ENCODE measurements around the gene PKN1. TPM values are rescaled to one million over a fixed set of nuclear protein-coding genes. Genes with fewer than 3 reads are reported as not detected.

PKN1 gene
- total RNA-seq = 151 and 162 TPM in 2 replicates
- long read RNA-seq, partial matches to known transcripts = 3 of 4 reads
- long read RNA-seq, other reads (novel, unspliced or antisense) = 0 of 4 reads

DNA sequence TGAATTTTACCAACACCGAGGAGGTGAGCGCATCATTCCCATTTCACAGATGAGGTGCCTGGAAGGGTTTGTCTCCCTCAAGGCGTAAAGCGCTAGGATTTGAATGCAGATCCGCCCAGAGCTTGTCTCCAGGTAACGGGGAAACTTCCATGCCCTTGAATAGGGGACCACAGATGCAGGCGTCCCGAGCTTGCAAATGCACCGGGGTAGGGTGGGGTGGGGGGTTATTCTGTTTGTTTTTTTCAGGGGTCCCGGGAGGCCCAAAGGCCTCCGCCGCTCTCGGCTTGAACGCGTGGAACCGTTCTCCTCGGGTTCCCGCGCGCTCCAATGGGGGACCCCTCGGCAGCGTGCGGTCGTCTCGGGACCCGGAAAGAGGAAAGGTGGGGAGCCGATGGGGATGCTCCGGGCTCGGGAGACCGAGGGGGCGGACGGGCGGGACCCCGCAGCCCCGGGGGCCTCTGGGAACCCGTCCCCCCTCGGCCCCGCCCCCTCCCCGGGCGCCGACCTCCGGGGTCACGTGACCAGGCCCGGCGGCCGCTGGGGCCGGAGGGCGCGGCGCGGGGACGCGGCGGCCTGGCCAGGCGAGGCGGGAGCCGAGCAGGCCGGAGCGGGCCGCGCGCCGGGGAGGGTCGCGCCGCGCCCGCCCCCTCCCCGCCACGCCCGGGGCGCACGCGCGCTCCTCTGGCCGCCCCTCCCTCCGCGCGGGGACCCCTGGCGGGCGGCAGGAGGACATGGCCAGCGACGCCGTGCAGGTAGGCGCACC lies at the start of gene PKN1:
PKN1 (plus strand) TSS at position 516 of the 763 bp plus-strand sequence; CDS start at position 732, 216 bp downstream.
- H3K36me3 Mint-ChIP-seq (ENCODE audit: unreplicated experiment) = no peaks in the 10 kb centered on the region
- H3K27ac Mint-ChIP-seq (ENCODE audit: unreplicated experiment) = peak within 1 kb of the TSS; percentile 83
- TF ChIP-seq, protein P1, sequence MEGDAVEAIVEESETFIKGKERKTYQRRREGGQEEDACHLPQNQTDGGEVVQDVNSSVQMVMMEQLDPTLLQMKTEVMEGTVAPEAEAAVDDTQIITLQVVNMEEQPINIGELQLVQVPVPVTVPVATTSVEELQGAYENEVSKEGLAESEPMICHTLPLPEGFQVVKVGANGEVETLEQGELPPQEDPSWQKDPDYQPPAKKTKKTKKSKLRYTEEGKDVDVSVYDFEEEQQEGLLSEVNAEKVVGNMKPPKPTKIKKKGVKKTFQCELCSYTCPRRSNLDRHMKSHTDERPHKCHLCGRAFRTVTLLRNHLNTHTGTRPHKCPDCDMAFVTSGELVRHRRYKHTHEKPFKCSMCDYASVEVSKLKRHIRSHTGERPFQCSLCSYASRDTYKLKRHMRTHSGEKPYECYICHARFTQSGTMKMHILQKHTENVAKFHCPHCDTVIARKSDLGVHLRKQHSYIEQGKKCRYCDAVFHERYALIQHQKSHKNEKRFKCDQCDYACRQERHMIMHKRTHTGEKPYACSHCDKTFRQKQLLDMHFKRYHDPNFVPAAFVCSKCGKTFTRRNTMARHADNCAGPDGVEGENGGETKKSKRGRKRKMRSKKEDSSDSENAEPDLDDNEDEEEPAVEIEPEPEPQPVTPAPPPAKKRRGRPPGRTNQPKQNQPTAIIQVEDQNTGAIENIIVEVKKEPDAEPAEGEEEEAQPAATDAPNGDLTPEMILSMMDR (IDR thresholded peaks at IDR 0.05) = no peak
- peak; percentile 85 for DNase-seq (ENCODE audit: extremely low spot score, unreplicated experiment)
- H3K4me3 Mint-ChIP-seq (ENCODE audit: unreplicated experiment) = peak within 1 kb of the TSS; percentile 79
- H3K27me3 Mint-ChIP-seq (ENCODE audit: unreplicated experiment) = peaks cover 7% of the 10 kb centered on the region
- peaks cover 36% of the 10 kb centered on the region for H3K4me1 Mint-ChIP-seq (ENCODE audit: unreplicated experiment)
- H3K9me3 Mint-ChIP-seq (ENCODE audit: unreplicated experiment) = no peaks in the 10 kb centered on the region

DNA sequence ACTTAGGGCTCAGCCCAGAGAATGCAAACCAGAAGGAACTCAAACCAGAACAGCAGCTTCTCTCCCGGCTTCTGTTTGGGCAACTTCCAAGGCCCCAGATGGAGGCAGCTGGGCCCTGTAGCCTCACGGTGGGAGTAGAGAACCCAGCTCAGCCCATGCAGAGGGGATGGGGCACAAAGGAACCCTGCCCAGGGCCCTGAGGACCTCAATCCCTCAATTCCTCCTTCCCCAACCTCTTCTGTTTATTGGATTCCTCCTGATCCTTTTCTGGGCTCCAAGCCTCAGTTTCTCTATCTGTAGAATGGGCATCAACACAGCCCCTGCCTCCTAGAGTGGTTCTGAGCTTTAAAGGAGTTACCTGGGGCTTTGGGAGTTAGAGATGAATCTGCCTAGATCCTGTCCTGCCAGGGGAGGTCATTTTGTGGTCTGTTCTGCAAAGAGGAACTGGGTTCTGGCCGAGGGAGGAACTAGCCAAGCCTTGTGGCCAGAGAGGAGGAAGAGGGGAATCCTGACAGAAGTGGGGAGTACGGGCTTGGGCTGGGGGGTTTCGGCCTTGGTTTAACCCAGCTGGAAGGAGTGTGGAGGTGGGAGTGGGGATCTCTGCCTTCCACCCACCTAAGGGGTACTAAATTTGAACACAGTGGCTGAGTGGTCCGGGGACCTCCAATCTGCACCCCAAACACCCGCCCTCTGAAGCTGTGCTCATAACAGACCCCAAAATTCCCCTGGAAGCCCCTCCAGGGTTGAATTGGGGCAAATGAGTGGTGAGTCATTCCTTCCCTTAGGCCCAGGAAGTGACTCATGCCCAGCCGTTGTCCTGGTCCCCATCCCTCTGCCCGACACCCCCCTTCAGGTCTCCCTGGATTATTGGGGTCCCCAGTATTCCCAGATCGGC lies 49.2 kb upstream of the PKN1 start:
- TF ChIP-seq, protein P1 (IDR thresholded peaks at IDR 0.05) = no peak
- Mint-ChIP-seq H3K27ac (ENCODE audit: unreplicated experiment) (peak overlapping the region; percentile 91), H3K4me3 (ENCODE audit: unreplicated experiment) (no peak overlapping the region), H3K36me3 (ENCODE audit: unreplicated experiment) (no peaks in the 10 kb centered on the region), H3K9me3 (ENCODE audit: unreplicated experiment) (no peaks in the 10 kb centered on the region), H3K4me1 (ENCODE audit: unreplicated experiment) (peaks cover 31% of the 10 kb centered on the region), H3K27me3 (ENCODE audit: unreplicated experiment) (no peaks in the 10 kb centered on the region)
- no peak for DNase-seq (ENCODE audit: extremely low spot score, unreplicated experiment)

DNA sequence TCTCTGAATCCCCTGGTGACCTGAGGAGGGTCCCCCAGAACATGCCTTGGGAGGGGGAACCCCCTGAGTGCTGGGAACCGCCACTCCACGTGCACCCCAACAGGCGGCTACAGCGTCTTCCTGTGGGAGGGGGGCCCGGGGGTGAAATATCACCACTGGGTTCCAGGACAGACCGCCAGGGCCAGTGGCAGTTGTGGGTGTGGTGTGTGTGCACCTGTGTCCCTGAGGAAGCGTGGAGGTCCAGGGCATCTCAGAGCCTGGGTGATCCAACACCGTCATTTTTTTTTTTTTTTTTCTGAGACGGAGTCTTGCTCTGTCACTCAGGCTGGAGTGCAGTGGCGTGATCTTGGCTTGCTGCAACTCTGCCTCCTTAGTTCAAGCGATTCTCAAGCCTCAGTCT lies 47.6 kb upstream of the PKN1 start:
- H3K4me1 Mint-ChIP-seq (ENCODE audit: unreplicated experiment) = peaks cover 30% of the 10 kb centered on the region
- no peak overlapping the region for H3K4me3 Mint-ChIP-seq (ENCODE audit: unreplicated experiment)
- H3K27ac Mint-ChIP-seq (ENCODE audit: unreplicated experiment) = no peak overlapping the region
- H3K9me3 Mint-ChIP-seq (ENCODE audit: unreplicated experiment) = no peaks in the 10 kb centered on the region
- TF ChIP-seq, protein P1 (IDR thresholded peaks at IDR 0.05) = no peak
- no peak for DNase-seq (ENCODE audit: extremely low spot score, unreplicated experiment)
- no peaks in the 10 kb centered on the region for H3K36me3 Mint-ChIP-seq (ENCODE audit: unreplicated experiment)
- H3K27me3 Mint-ChIP-seq (ENCODE audit: unreplicated experiment) = no peaks in the 10 kb centered on the region

DNA sequence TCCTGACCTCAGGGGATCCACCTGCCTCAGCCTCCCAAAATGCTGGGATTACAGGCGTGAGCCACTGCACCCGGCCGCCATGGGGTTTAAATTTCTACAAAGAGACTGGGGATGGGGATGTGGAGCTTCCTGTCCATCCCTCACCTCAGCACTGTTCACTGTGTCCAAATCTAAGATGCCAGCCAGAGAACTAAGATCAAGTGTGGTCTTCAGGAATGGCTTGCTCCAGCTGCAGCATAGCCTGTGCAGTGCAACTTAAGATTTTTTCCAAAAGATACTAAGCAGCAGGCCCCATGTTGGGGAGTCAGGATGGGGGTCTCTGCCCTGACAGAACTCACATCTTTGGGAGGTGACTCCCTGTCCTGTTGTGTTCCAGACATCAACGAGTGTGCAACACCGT lies 42.6 kb upstream of the PKN1 start:
- H3K36me3 Mint-ChIP-seq (ENCODE audit: unreplicated experiment) = no peaks in the 10 kb centered on the region
- no peak overlapping the region for H3K27ac Mint-ChIP-seq (ENCODE audit: unreplicated experiment)
- TF ChIP-seq, protein P1 (IDR thresholded peaks at IDR 0.05) = no peak
- H3K9me3 Mint-ChIP-seq (ENCODE audit: unreplicated experiment) = no peaks in the 10 kb centered on the region
- H3K4me1 Mint-ChIP-seq (ENCODE audit: unreplicated experiment) = no peaks in the 10 kb centered on the region
- no peaks in the 10 kb centered on the region for H3K27me3 Mint-ChIP-seq (ENCODE audit: unreplicated experiment)
- no peak overlapping the region for H3K4me3 Mint-ChIP-seq (ENCODE audit: unreplicated experiment)
- no peak for DNase-seq (ENCODE audit: extremely low spot score, unreplicated experiment)

Measured in osteocyte (in vitro differentiated cells).